ENCODE measurements around the gene AHNAK. TPM values are rescaled to one million over a fixed set of nuclear protein-coding genes. Genes with fewer than 3 reads are reported as not detected.

AHNAK gene
- total and polyA plus RNA-seq, 3 donors from 2014 or later = 95.8 to 148 (median 137) TPM

- intact Hi-C loops (cut with DNase I; ENCODE audit: low total_unique reads) = no loop called here
- Histone ChIP-seq H3K27me3 (no peaks in the 10 kb centered on the region), H3K4me3 (peak overlapping the region; percentile 27 to 43), H3K27ac (peak overlapping the region; percentile 40 to 80), H3K36me3 (ENCODE audit: low read depth, missing control alignments) (no peaks in the 10 kb centered on the region), H3K4me1 (peaks cover 36% of the 10 kb centered on the region), H3K9me3 (no peaks in the 10 kb centered on the region)
- 18 to 33% methylated on average over 18 to 23 of the region's 23 CpGs for WGBS, 2 donors
- peak; percentile 48 for DNase-seq
- TF ChIP-seq CTCF (IDR thresholded peaks at IDR 0.05) = no peak
- TF ChIP-seq POLR2A (IDR thresholded peaks at IDR 0.05) = no peak
These were observed 102.3 kb downstream of the AHNAK start for GRCh38 chr11:62444236-62444833.

DNA sequence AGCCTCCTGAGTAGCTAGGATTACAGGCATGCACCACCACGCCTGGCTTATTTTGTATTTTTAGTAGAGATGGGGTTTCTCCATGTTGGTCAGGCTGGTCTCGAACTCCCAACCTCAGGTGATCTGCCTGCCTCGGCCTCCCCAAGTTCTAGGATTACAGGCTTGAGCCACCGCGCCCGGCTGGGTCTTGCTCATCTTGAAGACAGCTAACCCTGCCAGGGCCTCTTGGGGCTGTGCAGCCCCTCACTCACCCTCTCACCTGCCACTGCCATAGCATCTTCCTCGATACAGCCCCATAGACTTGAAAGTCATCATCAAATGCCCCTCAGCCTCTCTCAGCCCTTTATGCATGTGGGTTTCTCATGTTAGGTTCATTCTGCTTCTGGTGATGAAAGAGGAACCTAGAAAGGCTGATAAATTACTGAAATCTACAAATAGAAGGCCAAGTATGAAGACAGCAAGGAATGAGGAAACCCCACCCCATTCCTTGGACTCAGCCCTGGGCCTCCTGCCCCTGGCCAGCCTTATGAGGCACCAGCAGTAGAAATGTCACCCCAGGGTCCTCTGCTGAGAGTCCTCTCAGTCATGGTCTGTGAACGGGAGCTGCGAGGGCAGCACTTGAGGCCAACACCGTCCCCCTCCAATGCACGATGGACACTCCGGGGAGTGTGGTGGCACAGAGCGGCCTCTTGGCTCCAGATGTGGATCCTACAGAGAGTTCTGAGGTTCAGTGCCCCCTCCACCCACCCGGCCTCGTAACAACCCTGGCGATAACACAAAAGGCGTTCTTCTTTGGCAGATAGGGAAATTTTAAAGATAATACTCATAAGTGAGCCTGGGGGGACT, 103.0 kb downstream of the AHNAK start:
- H3K4me1 ChIP-seq = peaks cover 36% of the 10 kb centered on the region
- WGBS, 2 donors = 64 to 74% methylated on average over 17 of the region's 17 CpGs
- no peaks in the 10 kb centered on the region for H3K36me3 ChIP-seq (ENCODE audit: low read depth, missing control alignments)
- no peaks in the 10 kb centered on the region for H3K9me3 ChIP-seq
- intact Hi-C loops (cut with DNase I; ENCODE audit: low total_unique reads) = no loop called here
- H3K27me3 ChIP-seq = no peaks in the 10 kb centered on the region
- peak overlapping the region in 1 of 2 donors; percentile 27 for H3K4me3 ChIP-seq
- no peak for DNase-seq
- TF ChIP-seq POLR2A (IDR thresholded peaks at IDR 0.05) = no peak
- TF ChIP-seq CTCF (IDR thresholded peaks at IDR 0.05) = no peak
- peak overlapping the region; percentile 40 to 80 for H3K27ac ChIP-seq

GRCh38 chr11:62439785-62440602, 106.6 kb downstream of the AHNAK start:
- no peaks in the 10 kb centered on the region for H3K36me3 ChIP-seq (ENCODE audit: low read depth, missing control alignments)
- H3K9me3 ChIP-seq = no peaks in the 10 kb centered on the region
- intact Hi-C loops (cut with DNase I; ENCODE audit: low total_unique reads) = no loop called here
- 43 to 50% methylated on average over 23 of the region's 23 CpGs for WGBS, 2 donors
- DNase-seq = no peak
- TF ChIP-seq POLR2A (IDR thresholded peaks at IDR 0.05) (no peak), CTCF (IDR thresholded peaks at IDR 0.05) (no peak)
- H3K4me1 ChIP-seq = peaks cover 40% of the 10 kb centered on the region
- H3K27me3 ChIP-seq = no peaks in the 10 kb centered on the region
- H3K4me3 ChIP-seq = no peak overlapping the region
- H3K27ac ChIP-seq = peak overlapping the region; percentile 55 to 83

GRCh38 chr11:62438641-62439040, 108.0 kb downstream of the AHNAK start:
- H3K27ac ChIP-seq = no peak overlapping the region
- H3K9me3 ChIP-seq = no peaks in the 10 kb centered on the region
- no peak overlapping the region for H3K4me3 ChIP-seq
- TF ChIP-seq CTCF (IDR thresholded peaks at IDR 0.05) (no peak), POLR2A (IDR thresholded peaks at IDR 0.05) (no peak)
- WGBS, 2 donors = 75 to 76% methylated on average over 4 of the region's 4 CpGs
- no peaks in the 10 kb centered on the region for H3K27me3 ChIP-seq
- DNase-seq = no peak
- peaks cover 37% of the 10 kb centered on the region for H3K4me1 ChIP-seq
- H3K36me3 ChIP-seq (ENCODE audit: low read depth, missing control alignments) = no peaks in the 10 kb centered on the region
- intact Hi-C loops (cut with DNase I; ENCODE audit: low total_unique reads) = no loop called here
